GM23248 (cell line): ENCODE data around the gene UBR3.

Source experiments
- EZH2 ChIP-seq: fragments of 200-600 bp; sonication (generic); IDR thresholded peaks from 2 replicates; pipeline ENCODE4 v1.6.1; 2018; ENCODE audit warnings: antibody characterized with exemption, mild to moderate bottlenecking; ENCODE audit not compliant: insufficient read depth, poor library complexity, severe bottlenecking
- EZH2phosphoT487 ChIP-seq: fragments of 200-600 bp; sonication (generic); IDR thresholded peaks from 2 replicates; pipeline ENCODE4 v1.6.1; 2018; ENCODE audit warnings: antibody characterized with exemption, moderate library complexity, mild to moderate bottlenecking, low read depth; ENCODE audit not compliant: insufficient read depth

DNA sequence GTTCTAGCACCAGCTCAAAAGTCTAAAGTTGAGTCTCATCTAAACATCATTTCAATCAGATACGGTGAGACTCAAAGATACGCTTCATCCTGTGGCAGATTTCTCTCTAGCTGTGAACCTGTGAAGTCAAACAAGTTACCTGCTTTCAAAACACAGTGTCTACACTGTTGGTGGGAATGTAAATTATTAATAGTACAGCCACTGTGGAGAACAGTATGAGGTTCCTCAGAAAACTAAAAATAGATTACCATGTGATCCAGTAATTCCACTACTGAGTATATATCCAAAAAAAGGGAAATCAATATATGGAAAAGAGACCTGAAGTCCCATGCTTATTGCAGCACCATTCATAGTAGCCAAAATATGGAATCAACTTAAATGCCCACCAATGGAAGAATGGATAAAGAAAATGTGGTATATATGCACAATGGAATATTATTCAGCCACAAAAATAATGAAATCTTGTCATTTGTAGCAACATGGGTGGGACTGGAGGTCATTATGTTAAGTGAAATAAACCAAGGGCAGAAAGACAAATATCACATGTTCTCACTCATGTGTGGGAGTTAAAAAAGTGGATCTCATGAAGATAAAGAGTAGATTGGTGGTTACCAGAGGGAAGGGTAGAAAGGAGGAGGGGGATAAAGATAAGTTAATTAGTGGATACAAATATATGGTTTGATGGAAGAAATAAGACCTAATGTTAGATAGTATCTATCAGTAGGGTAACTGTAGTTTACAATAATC lies 11.7 kb downstream of the UBR3 start:
- TF ChIP-seq EZH2phosphoT487 (no peak), EZH2 (no peak)
